Liver (tissue), 3 donors: ENCODE data around the gene PTPRN2.

Experiments used
- FOXA1 ChIP-seq: IDR thresholded peaks from 2 replicates; pipeline ENCODE4 v1.6.1; 2016; ENCODE audit warnings: antibody characterized with exemption
- GABPA ChIP-seq, 2 donors: IDR thresholded peaks in 1 of 2; conservative IDR thresholded peaks in 1 of 2; 2 replicates each; pipeline ENCODE4 v1.6.1; 2016; ENCODE audit warnings: antibody characterized with exemption in 2 of 2, mild to moderate bottlenecking in 1 of 2, moderate library complexity in 1 of 2
- RAD21 ChIP-seq, 2 donors: IDR thresholded peaks; 2 replicates each; pipeline ENCODE4 v1.6.1; 2016; ENCODE audit warnings: antibody characterized with exemption in 2 of 2, mild to moderate bottlenecking in 2 of 2
- REST ChIP-seq: IDR thresholded peaks from 2 replicates; pipeline ENCODE4 v1.6.1; 2016; ENCODE audit warnings: antibody characterized with exemption, mild to moderate bottlenecking
- RXRA ChIP-seq, 2 donors: IDR thresholded peaks; 2 replicates each; pipeline ENCODE4 v1.6.1; 2017 to 2018; ENCODE audit warnings: antibody characterized with exemption in 2 of 2, mild to moderate bottlenecking in 1 of 2
- YY1 ChIP-seq: IDR thresholded peaks from 2 replicates; pipeline ENCODE4 v1.6.1; 2016; ENCODE audit warnings: antibody characterized with exemption, mild to moderate bottlenecking
- TF ChIP-seq, protein P1 (sequence below): fragments of 150-350 bp; IDR thresholded peaks from 2 replicates; pipeline ENCODE4 v1.5.1; 2017; ENCODE audit warnings: improper control_type of control experiment, low read depth, low read length; ENCODE audit not compliant: missing input control
- donor health status: healthy.
- donor health status: healthy.

DNA sequence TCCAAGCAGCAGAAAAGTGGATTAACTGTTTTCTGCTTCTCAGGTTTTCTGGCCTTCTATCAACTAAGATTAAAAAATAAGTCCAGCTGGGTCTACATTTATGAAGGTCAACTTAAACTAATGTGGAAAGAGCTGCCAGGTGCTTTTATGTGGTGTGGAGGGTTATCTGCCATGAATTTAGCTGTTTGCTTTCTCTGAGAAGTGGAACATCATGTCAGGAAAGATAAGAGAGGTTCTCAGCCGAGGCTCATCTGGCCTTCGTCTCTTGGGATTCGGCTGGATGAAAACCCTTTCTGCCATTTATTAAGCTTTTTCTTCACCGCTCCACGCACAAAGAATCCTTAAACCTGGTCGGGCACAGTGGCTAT, 5.5 kb downstream of the PTPRN2 start:
- TF ChIP-seq, protein P1, sequence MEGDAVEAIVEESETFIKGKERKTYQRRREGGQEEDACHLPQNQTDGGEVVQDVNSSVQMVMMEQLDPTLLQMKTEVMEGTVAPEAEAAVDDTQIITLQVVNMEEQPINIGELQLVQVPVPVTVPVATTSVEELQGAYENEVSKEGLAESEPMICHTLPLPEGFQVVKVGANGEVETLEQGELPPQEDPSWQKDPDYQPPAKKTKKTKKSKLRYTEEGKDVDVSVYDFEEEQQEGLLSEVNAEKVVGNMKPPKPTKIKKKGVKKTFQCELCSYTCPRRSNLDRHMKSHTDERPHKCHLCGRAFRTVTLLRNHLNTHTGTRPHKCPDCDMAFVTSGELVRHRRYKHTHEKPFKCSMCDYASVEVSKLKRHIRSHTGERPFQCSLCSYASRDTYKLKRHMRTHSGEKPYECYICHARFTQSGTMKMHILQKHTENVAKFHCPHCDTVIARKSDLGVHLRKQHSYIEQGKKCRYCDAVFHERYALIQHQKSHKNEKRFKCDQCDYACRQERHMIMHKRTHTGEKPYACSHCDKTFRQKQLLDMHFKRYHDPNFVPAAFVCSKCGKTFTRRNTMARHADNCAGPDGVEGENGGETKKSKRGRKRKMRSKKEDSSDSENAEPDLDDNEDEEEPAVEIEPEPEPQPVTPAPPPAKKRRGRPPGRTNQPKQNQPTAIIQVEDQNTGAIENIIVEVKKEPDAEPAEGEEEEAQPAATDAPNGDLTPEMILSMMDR, result no peak
- no peak for TF ChIP-seq REST
- TF ChIP-seq GABPA (IDR thresholded peaks at IDR 0.05 in 1 of 2, conservative IDR thresholded peaks at IDR 0.05 in 1 of 2), result no peak
- TF ChIP-seq YY1, result no peak
- TF ChIP-seq RAD21 (IDR thresholded peaks at IDR 0.05), result no peak
- TF ChIP-seq FOXA1, result no peak
- TF ChIP-seq RXRA (IDR thresholded peaks at IDR 0.05), result no peak
